GM21737 (cell line): ENCODE measurements around the gene GNAQ.

Source experiments
- ATAC-seq: cut with Tn5 transposase; IDR thresholded peaks from one replicate; pipeline ENCODE4 v1.9.1; 2021; ENCODE audit warnings: mild to moderate bottlenecking, moderate library complexity; ENCODE audit not compliant: unreplicated experiment

Gene GNAQ

GRCh38 chr9:78032730-78033457 is 1.3 kb upstream of the GNAQ start:
- no peak for ATAC-seq

- no peak for ATAC-seq
Measured at GRCh38 chr9:78031893-78032729, 500 bp upstream of the GNAQ start.

- no peak for ATAC-seq
Measured at GRCh38 chr9:78030553-78031443, 813 bp downstream of the GNAQ start.

- ATAC-seq, result no peak
Measured at GRCh38 chr9:78030296-78030552, 1.4 kb downstream of the GNAQ start.

GRCh38 chr9:78029551-78030295 is 1.9 kb downstream of the GNAQ start:
- ATAC-seq, result no peak

GRCh38 chr9:78028926-78029325 is 2.7 kb downstream of the GNAQ start:
- no peak for ATAC-seq

- ATAC-seq, result no peak
Measured at GRCh38 chr9:78026947-78027346, 4.7 kb downstream of the GNAQ start.

- no peak for ATAC-seq
Measured at GRCh38 chr9:78026416-78026815, 5.2 kb downstream of the GNAQ start.

- no peak for ATAC-seq
Measured at GRCh38 chr9:78025186-78025585, 6.4 kb downstream of the GNAQ start.

GRCh38 chr9:78023003-78023741 is 8.4 kb downstream of the GNAQ start:
- no peak for ATAC-seq

GRCh38 chr9:78021697-78022096 is 9.9 kb downstream of the GNAQ start:
- no peak for ATAC-seq

GRCh38 chr9:78017190-78017693 is 14.4 kb downstream of the GNAQ start:
- ATAC-seq, result no peak

- no peak for ATAC-seq
Measured at GRCh38 chr9:78015241-78015640, 16.4 kb downstream of the GNAQ start.

- ATAC-seq, result no peak
Measured at GRCh38 chr9:78014776-78015175, 16.8 kb downstream of the GNAQ start.

- ATAC-seq, result no peak
Measured at GRCh38 chr9:78013934-78014333, 17.7 kb downstream of the GNAQ start.

- ATAC-seq, result no peak
Measured at GRCh38 chr9:78011049-78011448, 20.6 kb downstream of the GNAQ start.

GRCh38 chr9:78010445-78010844 is 21.2 kb downstream of the GNAQ start:
- no peak for ATAC-seq

GRCh38 chr9:78009186-78009585 is 22.4 kb downstream of the GNAQ start:
- ATAC-seq, result no peak

GRCh38 chr9:78006734-78007133 is 24.9 kb downstream of the GNAQ start:
- no peak for ATAC-seq
